A549 (cell line): ENCODE data around the gene BMP7. TPM values are rescaled to one million over a fixed set of nuclear protein-coding genes. Genes with fewer than 3 reads are reported as not detected.

Experiments used
- ATAC-seq, 2 experiments: fragments of 200-7000 bp in 1 of 2; fragments of >200 bp in 1 of 2; cut with Nextera tagmentation in 1 of 2; cut with Tn5 transposase in 1 of 2; 3 replicates each; pipeline versions ENCODE4 v1.8.0 to v1.9.1; 2018 to 2020; ENCODE audit warnings: mild to moderate bottlenecking in 1 of 2, moderate library complexity in 1 of 2
- CTCF ChIA-PET: fragments of 300-600 bp; sonication (Branson Sonifier 250); formaldehyde crosslinking; extraction: SDS; loops from one replicate; lab custom pipeline; 2021; ENCODE audit warnings: antibody characterized with exemption, inconsistent platforms; lab: Yijun Ruan, JAX
- POLR2A ChIA-PET: fragments of 350-600 bp; formaldehyde crosslinking; extraction: SDS; loops from one replicate; lab custom pipeline; 2021; ENCODE audit warnings: antibody characterized with exemption, inconsistent platforms; lab: Yijun Ruan, JAX
- DNase-seq, 2 experiments: peaks; one replicate each; pipeline versions ENCODE4 v3.0.0 to v3.0.0-alpha.2; 2011 to 2016; ENCODE audit warnings: low read depth in 1 of 2, low spot score in 1 of 2
- FAIRE-seq: peaks from 2 replicates; lab custom pipeline; 2011; peaks lifted over from hg19 to GRCh38; lab: Jason Lieb, UNC
- H3K27ac ChIP-seq, 2 experiments: fragments of >200 bp; sonication (Bioruptor Twin); formaldehyde crosslinking; 3 replicates each; pipeline ENCODE4 v1.5.1; 2016 to 2017
- H3K4me1 ChIP-seq: fragments of >200 bp; sonication (Bioruptor Twin); formaldehyde crosslinking; 3 replicates; pipeline ENCODE4 v1.6.1; 2016
- H3K4me2 ChIP-seq: fragments of >200 bp; sonication (Bioruptor Twin); formaldehyde crosslinking; 3 replicates; pipeline ENCODE4 v1.6.1; 2016
- H3K4me3 ChIP-seq: fragments of >200 bp; sonication (Bioruptor Twin); formaldehyde crosslinking; 3 replicates; pipeline ENCODE4 v1.5.1; 2016
- H3K9me3 ChIP-seq: fragments of >200 bp; sonication (Bioruptor Twin); formaldehyde crosslinking; 3 replicates; pipeline ENCODE4 v1.6.1; 2016
- BHLHE40 ChIP-seq: IDR thresholded peaks from 2 replicates; pipeline ENCODE4 v1.6.1; 2012; ENCODE audit warnings: low read depth, low read length, inconsistent platforms
- CBX2 ChIP-seq: fragments of 200-600 bp; sonication (generic); IDR thresholded peaks from 2 replicates; pipeline ENCODE4 v1.6.1; 2016; ENCODE audit warnings: low read depth, mild to moderate bottlenecking, borderline replicate concordance
- CHD4 ChIP-seq: fragments of 200-600 bp; sonication (generic); IDR thresholded peaks from 2 replicates; pipeline ENCODE4 v1.6.1; 2016; ENCODE audit warnings: antibody characterized with exemption, mild to moderate bottlenecking, borderline replicate concordance
- CTCF ChIP-seq: fragments of >200 bp; sonication (Bioruptor Twin); formaldehyde crosslinking; IDR thresholded peaks from 3 replicates; pipeline ENCODE4 v1.5.1; 2016
- ELK1 ChIP-seq: fragments of 150-350 bp; IDR thresholded peaks from 2 replicates; pipeline ENCODE4 v1.6.1; 2014; ENCODE audit warnings: low read depth, mild to moderate bottlenecking, low read length
- ESRRA ChIP-seq: fragments of 150-350 bp; IDR thresholded peaks from 2 replicates; pipeline ENCODE4 v1.6.1; 2014; ENCODE audit warnings: mild to moderate bottlenecking, low read length, borderline replicate concordance
- HDAC2 ChIP-seq: fragments of 200-600 bp; sonication (generic); IDR thresholded peaks from 2 replicates; pipeline ENCODE4 v1.6.1; 2016
- HOXB13 ChIP-seq: fragments of 250-450 bp; sonication (Bioruptor Pico); IDR thresholded peaks from 2 replicates; pipeline ENCODE4 v1.5.0; 2020; ENCODE audit warnings: low read depth, mild to moderate bottlenecking, moderate library complexity
- KDM1A ChIP-seq: fragments of 200-600 bp; sonication (generic); IDR thresholded peaks from 2 replicates; pipeline ENCODE4 v1.6.1; 2016; ENCODE audit warnings: low read depth, mild to moderate bottlenecking
- MAFK ChIP-seq: fragments of 450-650 bp; IDR thresholded peaks from 2 replicates; pipeline ENCODE4 v1.6.1; 2014; ENCODE audit not compliant: partially characterized antibody
- MYC ChIP-seq: IDR thresholded peaks from 2 replicates; pipeline ENCODE4 v1.6.1; 2012; ENCODE audit warnings: mild to moderate bottlenecking, inconsistent platforms, low read length, improper control_type of control experiment, borderline replicate concordance
- NFE2L2 ChIP-seq: fragments of 150-350 bp; conservative IDR thresholded peaks from 2 replicates; pipeline ENCODE4 v1.6.1; 2014; ENCODE audit warnings: low read length
- NR3C1 ChIP-seq: fragments of >200 bp; sonication (Bioruptor Twin); formaldehyde crosslinking; IDR thresholded peaks from 3 replicates; pipeline ENCODE4 v1.6.1; 2017
- PBX3 ChIP-seq: IDR thresholded peaks from 2 replicates; pipeline ENCODE4 v1.6.1; 2012
- POLR2A ChIP-seq: IDR thresholded peaks from 2 replicates; pipeline ENCODE4 v1.6.1; 2012; ENCODE audit warnings: mild to moderate bottlenecking, low read length
- RCOR1 ChIP-seq: fragments of 150-350 bp; IDR thresholded peaks from 2 replicates; pipeline ENCODE4 v1.6.1; 2014; ENCODE audit warnings: antibody characterized with exemption, low read length, low read depth
- RNF2 ChIP-seq: fragments of 200-600 bp; sonication (generic); IDR thresholded peaks from 2 replicates; pipeline ENCODE4 v1.6.1; 2016; ENCODE audit warnings: low read depth, mild to moderate bottlenecking, antibody characterized with exemption, moderate library complexity, borderline replicate concordance
- SMC3 ChIP-seq: fragments of >200 bp; sonication (Bioruptor Twin); formaldehyde crosslinking; IDR thresholded peaks from 3 replicates; pipeline ENCODE4 v1.6.1; 2018; ENCODE audit warnings: inconsistent platforms
- TP53 ChIP-seq: fragments of 250-450 bp; sonication (Bioruptor Pico); IDR thresholded peaks from 2 replicates; pipeline ENCODE4 v1.5.0; 2021; ENCODE audit warnings: mild to moderate bottlenecking, moderate library complexity
- USF2 ChIP-seq: fragments of 450-650 bp; IDR thresholded peaks from 2 replicates; pipeline ENCODE4 v1.6.1; 2014; ENCODE audit warnings: antibody characterized with exemption
- ZC3H11A ChIP-seq: fragments of 450-650 bp; IDR thresholded peaks from 2 replicates; pipeline ENCODE4 v1.6.1; 2014; ENCODE audit warnings: antibody characterized with exemption, mild to moderate bottlenecking
- ZNF302 ChIP-seq: fragments of 250-450 bp; sonication (Bioruptor Pico); IDR thresholded peaks from 2 replicates; pipeline ENCODE4 v1.9.0; 2021; ENCODE audit warnings: inconsistent platforms, mild to moderate bottlenecking, moderate library complexity
- WGBS: methylation state at CpG from one replicate; pipeline ENCODE4 v1.1.6; 2017; ENCODE audit errors: missing lambda C conversion rate; 5-methylcytosine and 5-hydroxymethylcytosine counted together
- polyA plus RNA-seq, 4 experiments: library from polyadenylated mRNA; depleted of rRNA in 3 of 4; stranded (reverse); fragments of >200 nt; fragmentation: RNase III in 1 of 4; extraction: RNeasy Plus Mini Kit Qiagen cat#74134 plus additional on column Dnase treatment in 1 of 4; gene quantifications; 2 replicates in 3 of 4; 3 replicates in 1 of 4; pipeline ENCODE4 v1.2.3, GENCODE V29; 2011 to 2017

The BMP7 gene
- polyA plus RNA-seq, 2 of the 4 experiments (the other 2 are of a cell fraction), result 0.08 to 0.22 TPM

GRCh38 chr20:57249073-57249472 lies 17.4 kb downstream of the BMP7 start:
- Histone ChIP-seq H3K4me1 (no peaks in the 10 kb centered on the region), H3K4me2 (no peak overlapping the region), H3K9me3 (no peaks in the 10 kb centered on the region), H3K4me3 (no peak overlapping the region)
- WGBS, result 73% methylated on average over 5 of the region's 5 CpGs
- no peak for TF ChIP-seq ZNF302
- TF ChIP-seq HOXB13, result no peak
- TF ChIP-seq KDM1A, result no peak
- TF ChIP-seq POLR2A, result no peak
- no peak for TF ChIP-seq BHLHE40
- no peak for TF ChIP-seq NFE2L2
- TF ChIP-seq ZC3H11A, result no peak
- no peak for TF ChIP-seq ELK1
- TF ChIP-seq RNF2, result no peak
- TF ChIP-seq MYC, result no peak
- TF ChIP-seq SMC3, result no peak
- no peak for TF ChIP-seq PBX3
- no peak for TF ChIP-seq USF2
- no peak for TF ChIP-seq ESRRA
- TF ChIP-seq RCOR1, result no peak
- no peak for TF ChIP-seq MAFK
- TF ChIP-seq CHD4, result no peak
- no peak for TF ChIP-seq NR3C1
- TF ChIP-seq, all 56 proteins: peak for 0
- no peak for DNase-seq
- CTCF ChIA-PET, result no interaction called here
- POLR2A ChIA-PET, result no interaction called here
- no peak for ATAC-seq
- FAIRE-seq, result no peak
- H3K27ac ChIP-seq, result no peak overlapping the region

GRCh38 chr20:57248132-57248797 lies 18.2 kb downstream of the BMP7 start:
- no peak overlapping the region for H3K4me2 ChIP-seq
- H3K9me3 ChIP-seq, result no peaks in the 10 kb centered on the region
- no peak for FAIRE-seq
- no peak overlapping the region for H3K27ac ChIP-seq
- no peak overlapping the region for H3K4me3 ChIP-seq
- DNase-seq, result no peak
- no peak for TF ChIP-seq KDM1A
- no peak for TF ChIP-seq MYC
- TF ChIP-seq HDAC2, result no peak
- TF ChIP-seq TP53 (CRISPR knock-in tag), result no peak
- no peak for TF ChIP-seq CTCF
- no peak for TF ChIP-seq CBX2
- no peak for ATAC-seq
- no peaks in the 10 kb centered on the region for H3K4me1 ChIP-seq
- CTCF ChIA-PET, result interaction anchor here (0.9 to 1.0 kb wide), 2 partner anchors 8 to 16 kb away, joined by 3 read pairs; no protein-coding TSS in a partner anchor
- POLR2A ChIA-PET, result no interaction called here
- 28% methylated on average over 4 of the region's 4 CpGs for WGBS
